ENCODE results near the gene OR2T1.
"Not testable (repeated sequence)": the region's sequence is repeated elsewhere in the genome, so short reads cannot be mapped to it uniquely, and the experiment has no call there.

The OR2T1 gene

DNA sequence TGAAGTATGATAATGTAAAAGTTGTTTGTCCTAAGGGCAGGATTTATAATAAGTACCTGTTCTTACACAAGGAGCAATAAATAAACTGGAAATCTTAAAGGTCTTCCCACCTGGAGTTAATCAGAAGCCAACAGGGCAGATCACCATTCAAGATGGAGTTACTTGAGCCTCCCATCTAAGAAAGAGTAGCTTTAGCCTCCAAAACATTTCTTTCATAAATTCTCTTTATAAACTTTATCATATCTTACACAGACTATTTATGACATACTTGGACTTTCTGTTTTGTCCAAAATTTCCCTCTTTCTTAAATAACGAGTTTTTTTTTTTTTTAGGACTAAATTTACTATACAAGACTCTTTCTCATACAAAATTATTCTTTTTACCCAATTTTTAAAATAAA is 18.5 kb downstream of the OR2T1 start:
- Mint-ChIP-seq H3K36me3 (peaks cover 7% of the 10 kb centered on the region), H3K27me3 (no peaks in the 10 kb centered on the region), H3K4me1 (ENCODE audit: low read depth) (peaks cover 26% of the 10 kb centered on the region), H3K4me3 (no peak overlapping the region), H3K27ac (no peak overlapping the region), H3K9me3 (ENCODE audit: low read depth) (peaks cover 11% of the 10 kb centered on the region)

DNA sequence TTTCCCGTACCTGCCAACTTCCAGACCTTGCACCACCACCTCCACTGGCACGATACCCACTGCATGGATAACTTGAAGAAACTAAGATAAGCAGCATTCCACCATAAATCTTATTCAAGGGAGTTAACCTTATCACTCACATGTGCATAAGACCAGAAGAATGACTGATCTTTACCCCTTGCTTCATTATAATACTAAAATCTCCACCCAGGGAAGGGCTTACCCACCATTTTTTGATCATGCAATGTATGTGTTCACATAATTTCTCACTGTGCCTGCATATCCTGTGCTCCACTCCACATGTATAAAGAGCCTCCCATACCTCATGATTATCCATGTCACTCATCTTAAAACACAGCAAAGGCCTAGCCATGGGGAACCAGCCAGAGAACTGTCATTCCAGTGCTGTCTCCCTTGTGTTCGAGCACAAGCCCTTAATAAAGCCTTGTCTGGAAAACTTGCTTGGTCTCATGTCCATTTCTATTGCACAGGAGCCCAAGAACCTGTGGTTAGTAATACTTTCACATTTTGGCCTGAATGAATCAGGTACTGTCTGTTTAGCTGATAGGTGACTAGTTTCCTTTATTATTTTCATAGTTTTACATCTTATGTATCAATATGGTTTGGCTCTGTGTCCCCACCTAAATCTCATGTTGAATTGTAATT is 24.8 kb downstream of the OR2T1 start:
- not testable (repeated sequence) for H3K4me3 Mint-ChIP-seq; H3K27me3 Mint-ChIP-seq; H3K4me1 Mint-ChIP-seq (ENCODE audit: low read depth); H3K9me3 Mint-ChIP-seq (ENCODE audit: low read depth); H3K36me3 Mint-ChIP-seq; H3K27ac Mint-ChIP-seq

DNA sequence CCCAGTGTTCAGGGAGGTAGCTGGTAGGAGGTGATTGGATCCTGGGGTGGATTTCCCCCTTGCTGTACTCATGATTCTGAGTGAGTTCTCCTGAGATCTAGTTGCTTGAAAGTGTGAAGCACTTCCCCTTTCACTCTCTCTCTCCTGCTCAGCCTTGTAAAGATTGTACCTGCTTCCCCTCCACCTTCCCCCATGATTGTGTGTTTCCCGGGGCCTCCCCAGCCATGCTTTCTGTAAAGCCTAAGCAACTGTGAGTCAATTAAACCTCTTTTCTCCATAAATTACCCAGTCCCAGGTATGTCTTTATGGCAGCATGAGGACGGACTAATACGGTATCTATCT is 25.3 kb downstream of the OR2T1 start:
- not testable (repeated sequence) for H3K4me1 Mint-ChIP-seq (ENCODE audit: low read depth); H3K4me3 Mint-ChIP-seq; H3K9me3 Mint-ChIP-seq (ENCODE audit: low read depth); H3K27ac Mint-ChIP-seq; H3K36me3 Mint-ChIP-seq; H3K27me3 Mint-ChIP-seq

DNA sequence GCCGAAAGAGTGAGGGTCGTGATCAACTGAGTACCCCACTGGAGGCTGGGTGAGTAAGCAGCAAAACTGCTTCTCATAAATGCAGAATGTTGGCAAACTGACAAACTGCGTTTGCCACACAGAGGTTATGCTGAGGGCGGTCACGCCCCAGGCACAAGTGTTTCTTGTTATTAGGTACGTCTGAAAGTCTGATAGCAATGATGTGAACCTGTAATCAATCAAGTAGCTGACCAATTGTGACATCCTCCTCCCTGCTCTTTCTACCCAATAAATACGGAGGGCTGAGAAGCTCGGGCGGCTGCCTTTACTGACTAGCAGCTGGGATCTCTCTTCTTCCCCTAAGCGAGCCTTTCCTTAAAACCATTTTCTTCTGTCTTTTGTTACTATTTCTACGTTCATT is 28.8 kb downstream of the OR2T1 start:
- H3K9me3 Mint-ChIP-seq (ENCODE audit: low read depth); H3K4me3 Mint-ChIP-seq: not testable (repeated sequence)

DNA sequence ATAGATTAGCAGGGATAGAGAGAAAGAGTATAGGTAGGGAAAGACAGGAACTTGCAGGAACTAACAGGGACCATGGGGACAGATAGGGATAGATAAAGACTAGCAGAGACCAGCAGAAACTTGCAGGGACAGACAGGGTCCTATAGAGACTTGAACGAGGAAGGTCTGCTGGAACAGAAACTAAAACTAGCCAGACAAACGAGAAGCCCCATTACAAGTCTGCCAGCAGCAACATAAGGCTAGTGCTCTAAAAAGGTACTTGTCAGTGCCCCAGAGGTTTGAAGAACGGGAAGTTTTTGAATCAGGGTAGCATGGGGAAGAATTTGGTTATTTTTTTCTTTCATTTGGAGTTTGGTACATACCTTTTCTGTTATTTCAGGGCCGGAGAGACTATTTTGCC is 29.4 kb downstream of the OR2T1 start:
- H3K36me3 Mint-ChIP-seq; H3K9me3 Mint-ChIP-seq (ENCODE audit: low read depth); H3K4me3 Mint-ChIP-seq; H3K4me1 Mint-ChIP-seq (ENCODE audit: low read depth); H3K27me3 Mint-ChIP-seq; H3K27ac Mint-ChIP-seq: not testable (repeated sequence)

More for the DNA sequence above, 28.8 kb downstream of the OR2T1 start:
- not testable (repeated sequence) for H3K4me1 Mint-ChIP-seq (ENCODE audit: low read depth); H3K36me3 Mint-ChIP-seq; H3K27me3 Mint-ChIP-seq; H3K27ac Mint-ChIP-seq

DNA sequence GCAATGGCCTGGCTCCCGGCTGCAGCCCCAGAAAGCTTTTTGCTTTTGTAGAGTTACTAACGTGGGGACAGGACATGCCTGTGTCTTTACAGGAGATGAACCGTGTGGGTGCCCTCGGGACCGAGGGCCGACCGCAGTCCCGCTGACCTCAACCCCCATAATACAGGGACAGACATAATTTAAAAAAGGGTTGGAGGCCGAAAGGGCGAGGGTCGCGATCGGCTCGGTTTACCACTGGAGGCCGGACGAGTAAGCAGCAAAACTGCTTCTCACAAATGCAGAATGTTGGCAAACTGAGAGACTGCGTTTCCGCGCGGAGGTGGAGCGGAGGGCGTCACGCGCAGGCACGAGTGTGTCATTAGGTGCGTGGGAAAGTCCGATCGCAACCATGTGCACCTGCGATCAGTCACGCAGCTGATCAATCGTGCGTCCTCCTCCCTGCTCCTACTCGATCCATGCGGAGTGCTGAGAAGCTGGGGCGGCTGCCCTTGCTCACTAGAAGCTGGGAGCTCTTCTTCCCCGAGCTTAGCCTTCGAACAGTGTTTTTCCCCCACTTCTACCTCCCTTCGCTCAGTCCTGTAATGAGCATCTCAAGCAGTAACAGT is 31.1 kb downstream of the OR2T1 start:
- H3K9me3 Mint-ChIP-seq (ENCODE audit: low read depth); H3K4me3 Mint-ChIP-seq: not testable (repeated sequence)

DNA sequence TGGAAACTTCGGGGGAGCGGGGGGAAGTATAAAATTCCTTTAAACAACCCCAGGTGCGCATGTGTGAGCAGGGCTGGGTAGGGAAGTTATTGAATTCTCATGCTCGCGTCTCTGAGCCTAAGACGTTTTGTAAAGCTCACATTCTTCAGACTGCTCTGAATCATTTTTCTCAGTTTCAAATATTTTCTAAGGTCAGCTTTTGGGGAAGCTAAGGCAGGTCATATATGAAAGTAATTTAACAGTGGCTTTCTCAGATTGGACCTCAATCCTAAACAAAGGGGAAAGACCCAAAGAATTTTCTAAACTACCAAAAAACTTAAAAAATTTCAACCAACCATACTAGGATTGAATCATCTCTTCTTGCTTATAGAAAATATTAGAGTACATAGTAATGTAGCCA is 32.1 kb downstream of the OR2T1 start:
- H3K36me3 Mint-ChIP-seq; H3K27ac Mint-ChIP-seq; H3K27me3 Mint-ChIP-seq; H3K9me3 Mint-ChIP-seq (ENCODE audit: low read depth); H3K4me3 Mint-ChIP-seq; H3K4me1 Mint-ChIP-seq (ENCODE audit: low read depth): not testable (repeated sequence)

More for the DNA sequence above, 31.1 kb downstream of the OR2T1 start:
- H3K27ac Mint-ChIP-seq; H3K36me3 Mint-ChIP-seq; H3K27me3 Mint-ChIP-seq; H3K4me1 Mint-ChIP-seq (ENCODE audit: low read depth): not testable (repeated sequence)

DNA sequence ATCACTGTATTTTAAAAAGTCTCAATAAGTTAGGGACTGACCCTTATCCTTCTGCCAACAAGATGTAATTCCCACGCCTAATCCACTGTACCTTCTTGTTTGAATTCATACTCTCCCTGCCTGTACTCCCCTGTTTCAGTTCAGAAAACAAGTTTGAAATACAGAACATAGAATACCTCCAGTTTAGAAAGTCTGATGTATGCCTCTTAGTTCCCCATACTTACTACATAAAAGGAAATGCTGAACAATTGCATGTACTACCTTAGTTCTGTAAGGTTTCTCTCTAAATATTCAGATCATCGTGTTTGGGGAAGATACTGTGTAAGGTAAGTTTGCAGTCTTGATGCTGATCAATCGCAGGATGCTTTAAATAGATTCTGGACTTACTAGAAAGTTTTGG is 33.5 kb downstream of the OR2T1 start:
- not testable (repeated sequence) for H3K27ac Mint-ChIP-seq; H3K27me3 Mint-ChIP-seq; H3K4me1 Mint-ChIP-seq (ENCODE audit: low read depth); H3K9me3 Mint-ChIP-seq (ENCODE audit: low read depth); H3K4me3 Mint-ChIP-seq; H3K36me3 Mint-ChIP-seq

DNA sequence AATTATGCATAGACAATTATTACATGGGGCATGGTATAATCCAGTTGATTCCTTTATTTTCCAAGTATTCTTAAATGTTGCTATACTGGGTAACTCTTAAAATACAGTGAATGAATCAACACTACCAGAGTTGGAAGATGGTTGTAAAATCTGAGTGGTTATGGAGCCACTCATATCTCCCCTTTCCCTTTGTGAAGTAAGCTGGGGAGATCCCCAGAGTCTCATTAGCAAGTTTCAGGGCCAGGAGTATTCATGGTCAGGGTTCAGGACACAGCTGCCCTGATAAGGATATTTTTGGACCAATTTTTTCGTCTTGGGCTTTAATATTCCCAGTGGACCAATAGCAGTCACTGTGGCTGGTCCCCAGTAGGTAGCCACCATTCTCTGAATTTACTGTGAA is 35.8 kb downstream of the OR2T1 start:
- H3K27ac Mint-ChIP-seq; H3K4me1 Mint-ChIP-seq (ENCODE audit: low read depth); H3K27me3 Mint-ChIP-seq; H3K36me3 Mint-ChIP-seq; H3K9me3 Mint-ChIP-seq (ENCODE audit: low read depth); H3K4me3 Mint-ChIP-seq: not testable (repeated sequence)

DNA sequence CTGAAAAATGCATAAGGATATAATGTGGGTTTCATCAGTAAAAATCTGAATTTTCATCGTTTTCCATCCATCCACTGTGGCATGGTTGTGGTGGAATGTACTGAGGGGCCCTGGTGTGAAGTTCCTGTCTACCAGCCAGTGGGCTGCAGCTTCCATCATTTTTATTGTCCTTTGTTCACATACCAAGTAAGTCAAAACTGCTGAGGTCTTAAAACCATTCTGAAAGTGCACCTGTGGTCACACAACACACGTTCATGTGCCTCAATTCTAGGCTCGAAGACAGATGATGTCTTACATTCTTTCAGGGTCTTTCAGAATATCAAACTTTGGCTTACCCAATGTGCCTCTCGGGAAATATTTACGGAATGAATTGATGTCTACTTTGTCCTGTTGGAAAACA is 36.4 kb downstream of the OR2T1 start:
- H3K27ac Mint-ChIP-seq; H3K4me3 Mint-ChIP-seq; H3K4me1 Mint-ChIP-seq (ENCODE audit: low read depth): not testable (repeated sequence)

DNA sequence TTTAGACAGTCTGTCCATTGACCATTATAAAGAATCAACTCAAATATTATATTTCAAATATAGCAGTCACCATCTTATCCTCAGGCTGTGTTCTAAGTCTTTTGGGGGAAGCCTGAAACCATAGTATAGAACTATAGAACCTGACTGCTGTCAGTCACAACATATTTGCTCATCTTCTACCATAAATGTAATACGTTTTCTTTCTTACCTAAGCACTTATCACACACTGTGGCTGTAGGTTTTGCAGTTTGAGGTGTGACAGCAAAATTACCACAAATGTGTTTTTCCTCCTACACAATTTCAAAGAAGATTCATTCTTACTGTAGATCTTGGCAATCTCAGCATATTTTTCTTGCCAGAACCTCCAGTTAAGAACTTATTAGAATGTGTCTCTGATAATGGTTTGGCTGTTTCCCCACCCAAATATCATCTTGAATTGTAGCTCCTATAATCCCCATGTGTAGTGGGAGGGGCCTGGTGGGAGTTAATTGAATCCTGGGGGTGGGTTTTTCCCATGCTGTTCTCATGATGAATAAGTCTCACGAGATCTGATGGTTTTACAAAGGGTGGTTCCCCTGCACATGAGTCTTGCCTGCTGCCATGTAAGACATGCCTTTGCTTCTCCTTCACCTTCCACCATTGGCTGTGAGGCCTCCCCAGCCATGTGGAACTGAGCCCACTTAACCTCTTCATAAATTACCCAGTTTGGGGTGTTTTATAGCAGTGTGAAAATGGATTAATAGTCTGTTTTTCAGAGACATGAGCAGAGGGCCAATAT is 39.8 kb downstream of the OR2T1 start:
- H3K9me3 Mint-ChIP-seq (ENCODE audit: low read depth); H3K36me3 Mint-ChIP-seq; H3K27ac Mint-ChIP-seq; H3K4me1 Mint-ChIP-seq (ENCODE audit: low read depth); H3K4me3 Mint-ChIP-seq; H3K27me3 Mint-ChIP-seq: not testable (repeated sequence)

More for the DNA sequence above, 36.4 kb downstream of the OR2T1 start:
- not testable (repeated sequence) for H3K36me3 Mint-ChIP-seq; H3K27me3 Mint-ChIP-seq; H3K9me3 Mint-ChIP-seq (ENCODE audit: low read depth)

DNA sequence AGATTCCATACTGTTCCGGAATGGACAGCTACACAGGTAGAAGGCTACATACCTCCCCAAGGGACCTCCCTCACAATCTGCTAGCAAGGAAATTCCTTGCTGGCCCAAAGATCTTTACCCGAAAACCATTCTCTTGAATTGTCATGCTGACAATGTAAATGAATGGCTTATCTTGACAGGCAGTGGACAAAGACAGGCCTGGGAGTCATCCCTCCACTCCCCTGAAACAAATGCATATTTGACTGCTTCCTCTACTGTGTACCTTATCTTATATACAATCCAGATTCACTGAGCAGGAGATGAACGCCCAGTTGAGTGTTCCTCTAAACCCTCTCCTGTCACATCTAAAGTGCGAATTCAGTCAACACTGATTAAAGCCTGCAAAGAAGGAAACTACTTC is 41.8 kb downstream of the OR2T1 start:
- not testable (repeated sequence) for H3K4me1 Mint-ChIP-seq (ENCODE audit: low read depth); H3K36me3 Mint-ChIP-seq; H3K27ac Mint-ChIP-seq; H3K9me3 Mint-ChIP-seq (ENCODE audit: low read depth); H3K4me3 Mint-ChIP-seq; H3K27me3 Mint-ChIP-seq

DNA sequence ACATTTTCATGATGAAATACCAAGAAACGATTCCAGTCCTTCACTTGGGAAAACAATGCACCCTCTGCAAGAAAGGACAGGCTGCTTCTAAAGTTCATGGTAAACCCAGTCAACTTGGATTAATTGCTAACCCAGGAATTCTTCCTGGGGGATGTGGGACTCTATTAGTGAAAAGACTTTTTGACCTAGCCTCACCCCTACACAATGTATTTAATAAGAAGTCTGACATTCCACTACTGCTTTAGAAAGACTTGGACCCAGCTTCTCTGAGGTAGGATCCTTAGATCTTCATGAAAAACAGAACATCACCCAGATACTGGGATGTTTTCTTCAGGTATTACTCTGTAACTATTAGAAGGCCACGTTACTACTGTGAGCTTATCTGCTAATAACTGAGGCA is 42.6 kb downstream of the OR2T1 start, which contains the start of gene OR2T2:
Gene OR2T2, plus strand, starts transcription at position 239 of the 400 bp plus-strand sequence. CDS start 7,161 bp downstream, outside the sequence.
- not testable (repeated sequence) for H3K36me3 Mint-ChIP-seq; H3K4me3 Mint-ChIP-seq; H3K27me3 Mint-ChIP-seq; H3K27ac Mint-ChIP-seq; H3K9me3 Mint-ChIP-seq (ENCODE audit: low read depth); H3K4me1 Mint-ChIP-seq (ENCODE audit: low read depth)

DNA sequence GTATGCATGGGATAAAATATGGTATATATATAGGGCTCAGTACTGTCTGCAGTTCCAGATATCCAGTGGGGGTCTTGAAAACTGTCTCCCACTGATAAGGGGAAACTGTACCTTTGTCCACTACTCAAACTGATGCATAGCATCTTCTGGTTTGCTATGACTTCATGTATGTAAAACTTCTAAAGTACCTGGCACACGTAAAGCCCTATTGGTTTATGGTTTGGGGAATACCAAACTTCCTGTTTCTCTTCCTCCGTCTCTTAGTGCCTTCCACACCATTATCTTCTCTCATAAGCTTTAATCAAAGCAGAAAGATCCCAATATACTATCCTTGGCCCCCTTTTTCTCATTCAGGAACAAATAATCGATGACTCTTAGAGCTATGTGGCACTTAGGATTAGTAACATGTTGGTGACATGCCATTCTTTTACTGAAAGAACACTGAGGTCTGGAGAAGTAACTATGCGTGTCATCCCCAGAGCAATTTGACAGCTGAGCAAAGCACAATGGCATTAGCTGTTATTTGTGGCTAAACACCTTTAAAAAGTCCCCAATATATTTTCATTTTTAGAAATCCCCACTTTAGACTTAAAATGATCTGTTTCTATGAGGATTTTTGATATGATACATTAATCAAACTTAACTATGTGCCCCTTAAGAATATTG is 45.7 kb downstream of the OR2T1 start:
- not testable (repeated sequence) for H3K4me3 Mint-ChIP-seq; H3K27me3 Mint-ChIP-seq; H3K9me3 Mint-ChIP-seq (ENCODE audit: low read depth); H3K27ac Mint-ChIP-seq; H3K36me3 Mint-ChIP-seq; H3K4me1 Mint-ChIP-seq (ENCODE audit: low read depth)

DNA sequence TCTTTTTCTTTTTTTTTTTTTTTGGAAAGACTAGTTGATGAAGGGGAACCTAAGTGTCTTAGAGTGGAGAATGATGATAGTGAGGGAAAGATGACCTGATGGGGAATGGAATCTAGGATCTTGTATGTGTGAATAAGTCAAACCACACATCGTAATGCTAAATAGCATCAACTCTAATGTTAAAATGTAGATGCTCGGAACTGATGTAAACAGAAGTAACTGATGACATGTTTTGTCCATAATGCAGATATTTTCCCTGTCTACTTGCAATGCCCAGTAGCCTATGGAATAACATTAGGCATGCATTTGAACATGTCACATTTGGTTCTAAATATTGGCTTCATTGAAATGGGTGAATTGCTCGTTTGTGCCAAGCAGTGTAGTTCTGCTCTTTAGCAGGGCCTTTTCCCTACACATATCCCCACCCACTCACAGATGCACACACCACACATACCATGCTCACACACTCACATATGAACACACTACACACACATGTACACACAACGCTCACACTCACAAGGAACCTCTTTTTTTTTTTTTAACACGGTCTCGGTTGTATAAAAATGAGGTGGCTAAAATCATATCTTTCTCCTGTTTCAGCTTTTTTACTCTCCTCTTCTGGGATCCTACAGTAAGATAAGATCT is 47.1 kb downstream of the OR2T1 start:
- not testable (repeated sequence) for H3K36me3 Mint-ChIP-seq; H3K27ac Mint-ChIP-seq; H3K9me3 Mint-ChIP-seq (ENCODE audit: low read depth); H3K4me1 Mint-ChIP-seq (ENCODE audit: low read depth); H3K4me3 Mint-ChIP-seq; H3K27me3 Mint-ChIP-seq
